Activated naive CD8-positive, alpha-beta T cell (primary cell): Measurements from ENCODE around the gene STYK1.
"Not testable (repeated sequence)": the region's sequence is repeated elsewhere in the genome, so short reads cannot be mapped to it uniquely, and the experiment has no call there.

Experiments used
- H3K27ac Mint-ChIP-seq: one replicate; pipeline ENCODE4 v1.8.0; 2021; ENCODE audit warnings: mixed read lengths
- H3K27me3 Mint-ChIP-seq: one replicate; pipeline ENCODE4 v1.8.0; 2021; ENCODE audit warnings: mixed read lengths
- H3K36me3 Mint-ChIP-seq: one replicate; pipeline ENCODE4 v1.8.0; 2021; ENCODE audit warnings: mixed read lengths
- H3K4me1 Mint-ChIP-seq: one replicate; pipeline ENCODE4 v1.8.0; 2021; ENCODE audit warnings: low read depth, mixed read lengths
- H3K4me3 Mint-ChIP-seq: one replicate; pipeline ENCODE4 v1.8.0; 2021; ENCODE audit warnings: mild to moderate bottlenecking, mixed read lengths
- H3K9me3 Mint-ChIP-seq: one replicate; pipeline ENCODE4 v1.8.0; 2021; ENCODE audit warnings: low read depth, mixed read lengths

The STYK1 gene

DNA sequence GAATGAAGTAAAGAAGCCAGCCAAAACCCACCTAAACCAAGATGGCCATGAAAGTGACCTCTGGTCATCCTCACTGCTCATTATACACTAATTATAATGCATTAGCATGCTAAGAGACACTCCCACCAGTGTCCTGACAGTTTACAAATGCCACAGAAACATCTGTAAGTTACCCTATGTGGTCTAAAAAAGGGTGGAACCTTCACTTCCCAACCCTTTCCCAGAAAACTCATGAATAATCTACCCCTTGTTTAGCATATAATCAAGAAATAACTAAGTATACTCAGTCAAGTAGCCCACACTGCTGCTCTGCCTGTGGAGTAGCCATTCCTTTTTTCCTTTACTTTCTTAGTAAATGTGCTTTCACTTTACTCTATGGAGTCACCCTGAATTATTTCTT, 19.8 kb downstream of the STYK1 start:
- Mint-ChIP-seq H3K4me1 (no peaks in the 10 kb centered on the region), H3K9me3 (no peaks in the 10 kb centered on the region), H3K27me3 (no peaks in the 10 kb centered on the region), H3K36me3 (peaks cover 4% of the 10 kb centered on the region), H3K4me3 (no peak overlapping the region), H3K27ac (no peak overlapping the region)

DNA sequence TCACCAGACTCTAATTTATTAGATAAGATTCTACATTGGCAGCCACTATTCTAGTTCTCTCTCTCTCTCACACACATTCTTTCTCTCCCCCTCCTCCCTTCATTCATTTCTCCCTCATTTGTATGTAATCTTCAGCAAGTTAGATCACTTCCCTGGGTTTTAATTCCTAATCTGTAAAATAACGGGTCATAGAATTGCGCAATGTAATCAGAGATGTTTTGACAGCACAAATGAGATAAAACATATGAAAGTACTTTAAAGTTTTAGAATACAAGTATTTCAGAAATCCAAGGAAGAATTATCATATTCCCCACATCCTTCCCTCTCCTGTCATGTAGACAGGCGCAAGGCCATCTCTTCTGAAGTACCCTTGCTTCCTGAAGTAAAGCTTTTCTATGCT, 21.7 kb downstream of the STYK1 start:
- Mint-ChIP-seq H3K36me3 (peaks cover 6% of the 10 kb centered on the region), H3K27me3 (no peaks in the 10 kb centered on the region), H3K4me3 (no peak overlapping the region), H3K9me3 (peaks cover 3% of the 10 kb centered on the region), H3K27ac (no peak overlapping the region), H3K4me1 (no peaks in the 10 kb centered on the region)

DNA sequence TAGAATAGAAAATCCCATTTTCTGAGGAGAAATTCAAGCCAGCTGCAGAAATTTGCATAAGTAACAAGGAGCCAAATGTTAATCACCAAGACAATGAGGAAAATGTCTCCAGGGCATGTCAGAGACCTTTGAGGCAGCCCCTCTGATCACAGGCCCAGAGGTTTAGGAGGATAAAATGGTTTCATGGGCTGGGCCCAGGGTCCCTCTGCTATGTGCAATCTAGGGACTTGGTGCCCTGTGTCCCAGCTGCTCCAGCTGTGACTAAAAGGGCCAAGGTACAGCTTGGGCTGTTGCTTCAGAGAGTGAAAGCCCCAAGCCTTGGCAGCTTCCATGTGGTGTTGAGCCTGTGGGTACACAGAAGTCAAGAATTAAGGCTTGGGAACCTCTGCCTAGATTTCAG, 27.3 kb downstream of the STYK1 start:
- H3K27ac Mint-ChIP-seq, H3K4me3 Mint-ChIP-seq, H3K27me3 Mint-ChIP-seq, H3K4me1 Mint-ChIP-seq: not testable (repeated sequence)
- peaks cover 23% of the 10 kb centered on the region for H3K9me3 Mint-ChIP-seq
- peaks cover 22% of the 10 kb centered on the region for H3K36me3 Mint-ChIP-seq

DNA sequence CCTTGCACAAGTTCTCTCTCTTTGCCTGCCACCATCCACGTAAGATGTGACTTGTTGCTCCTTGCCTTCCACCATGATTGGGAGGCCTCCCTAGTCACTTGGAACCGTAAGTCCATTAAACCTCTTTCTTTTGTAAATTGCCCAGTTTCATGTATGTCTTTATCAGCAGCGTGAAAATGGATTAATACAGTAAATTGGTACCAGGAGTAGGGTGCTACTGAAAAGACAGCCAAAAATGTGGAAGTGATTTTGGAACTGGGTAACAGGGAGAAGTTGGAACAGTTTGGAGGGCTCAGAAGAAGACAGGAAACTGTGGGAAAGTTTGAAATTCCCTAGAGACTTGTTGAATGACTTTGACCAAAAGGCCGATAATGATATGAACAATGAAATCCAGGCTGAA, 27.9 kb downstream of the STYK1 start:
- no peak overlapping the region for H3K4me3 Mint-ChIP-seq
- peaks cover 23% of the 10 kb centered on the region for H3K9me3 Mint-ChIP-seq
- H3K4me1 Mint-ChIP-seq = no peaks in the 10 kb centered on the region
- no peak overlapping the region for H3K27ac Mint-ChIP-seq
- H3K36me3 Mint-ChIP-seq = peaks cover 22% of the 10 kb centered on the region
- peaks cover 3% of the 10 kb centered on the region for H3K27me3 Mint-ChIP-seq

DNA sequence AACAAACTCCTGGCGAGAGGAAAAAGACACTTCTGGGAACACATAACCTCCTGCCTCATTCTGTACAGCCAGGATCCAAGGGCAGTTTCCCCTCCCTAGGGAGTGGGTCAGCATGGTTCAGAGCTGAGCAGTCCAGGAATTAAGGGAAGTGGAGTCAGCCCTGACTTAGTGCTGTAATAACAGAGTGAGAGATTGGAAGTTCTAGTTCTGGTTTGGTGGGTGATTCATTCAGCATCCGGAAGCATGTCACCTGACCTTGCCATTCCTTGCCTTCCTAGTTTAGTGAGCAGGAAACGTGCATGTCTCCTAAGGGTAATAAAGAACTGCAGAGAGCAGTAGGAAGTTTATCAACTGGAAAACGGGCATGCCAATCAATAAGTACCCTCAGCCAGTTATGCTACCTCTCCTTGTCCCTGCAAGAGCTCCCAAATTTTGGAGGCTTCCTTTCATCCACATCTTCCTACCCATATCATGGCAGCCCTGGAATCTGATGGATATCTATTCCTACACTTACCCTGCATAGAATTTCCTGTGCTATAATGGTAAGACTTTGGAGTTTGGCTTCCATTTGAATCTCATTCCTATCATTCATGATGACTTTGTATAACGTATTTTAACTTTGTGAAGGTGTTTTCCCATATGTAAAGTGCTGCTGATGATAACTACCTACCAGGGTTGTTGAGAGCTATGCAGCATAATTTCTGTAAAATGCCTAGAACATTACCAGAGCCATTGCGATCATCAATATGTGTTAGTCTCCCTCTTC, 31.9 kb downstream of the STYK1 start:
- peaks cover 20% of the 10 kb centered on the region for H3K36me3 Mint-ChIP-seq
- H3K4me1 Mint-ChIP-seq = no peaks in the 10 kb centered on the region
- H3K27ac Mint-ChIP-seq = no peak overlapping the region
- no peak overlapping the region for H3K4me3 Mint-ChIP-seq
- peaks cover 20% of the 10 kb centered on the region for H3K9me3 Mint-ChIP-seq
- H3K27me3 Mint-ChIP-seq = peaks cover 3% of the 10 kb centered on the region

DNA sequence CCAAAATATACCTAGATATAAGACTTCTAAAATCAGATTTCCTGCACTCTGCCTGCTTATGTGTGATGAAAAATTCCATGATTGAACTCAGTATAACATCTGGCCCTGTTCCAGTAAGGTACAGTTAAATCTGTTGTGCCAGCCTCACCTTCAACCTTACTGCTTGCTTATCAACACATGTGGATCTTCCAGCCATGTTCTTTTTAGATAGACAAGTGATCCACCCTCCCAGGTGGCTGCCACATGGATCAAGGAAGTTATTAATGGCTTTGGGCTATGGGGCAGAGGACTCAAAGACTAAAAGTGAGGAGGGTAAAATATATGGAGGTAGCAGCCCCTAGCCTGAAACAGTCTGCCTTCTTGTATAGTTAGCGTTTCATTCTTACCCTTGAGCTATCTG, 35.1 kb downstream of the STYK1 start:
- Mint-ChIP-seq H3K27ac (no peak overlapping the region), H3K4me3 (no peak overlapping the region), H3K27me3 (peaks cover 3% of the 10 kb centered on the region), H3K4me1 (no peaks in the 10 kb centered on the region), H3K36me3 (no peaks in the 10 kb centered on the region), H3K9me3 (no peaks in the 10 kb centered on the region)

DNA sequence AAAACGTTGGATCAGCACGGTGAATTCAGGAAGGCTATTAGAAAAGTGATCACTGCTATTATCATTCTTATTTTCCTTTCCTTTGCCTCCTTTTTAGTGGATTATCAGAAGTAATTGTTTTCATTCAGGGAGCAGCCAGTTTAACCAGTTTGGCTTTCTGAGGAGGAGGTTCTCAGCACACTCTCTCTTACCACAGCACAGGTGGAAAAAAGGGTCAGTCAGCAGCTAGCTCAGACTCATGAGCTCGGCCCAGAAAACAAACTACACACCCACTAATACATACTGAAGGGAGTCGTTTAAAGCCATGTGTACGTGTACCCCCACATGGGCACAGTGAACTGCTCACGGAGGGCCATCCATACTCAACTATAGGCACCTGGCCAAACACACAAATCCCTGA, 37.2 kb downstream of the STYK1 start:
- H3K36me3 Mint-ChIP-seq = no peaks in the 10 kb centered on the region
- H3K27me3 Mint-ChIP-seq = no peaks in the 10 kb centered on the region
- H3K4me1 Mint-ChIP-seq = no peaks in the 10 kb centered on the region
- no peak overlapping the region for H3K4me3 Mint-ChIP-seq
- no peak overlapping the region for H3K27ac Mint-ChIP-seq
- H3K9me3 Mint-ChIP-seq = no peaks in the 10 kb centered on the region

DNA sequence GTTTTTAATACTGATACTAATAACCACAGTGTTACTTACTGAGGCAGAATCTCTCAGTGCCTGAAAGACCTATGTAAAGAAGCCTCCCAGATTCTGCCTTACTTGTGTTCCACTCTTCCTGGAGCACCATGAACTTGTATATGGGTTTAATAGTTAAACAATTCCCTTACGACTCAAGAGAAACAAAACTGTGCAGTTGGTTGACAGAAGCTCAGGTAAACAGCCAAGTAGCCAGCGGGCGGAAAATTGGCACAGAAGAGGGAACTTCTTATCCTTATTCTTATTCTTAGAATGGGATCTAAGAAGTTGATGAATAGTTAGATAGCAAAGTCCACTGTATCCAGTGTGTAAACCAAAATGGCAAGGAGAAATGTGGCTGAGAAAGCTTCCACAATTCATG, 37.7 kb downstream of the STYK1 start:
- Mint-ChIP-seq H3K4me3 (no peak overlapping the region), H3K27me3 (no peaks in the 10 kb centered on the region), H3K27ac (no peak overlapping the region), H3K9me3 (no peaks in the 10 kb centered on the region), H3K4me1 (no peaks in the 10 kb centered on the region), H3K36me3 (no peaks in the 10 kb centered on the region)

DNA sequence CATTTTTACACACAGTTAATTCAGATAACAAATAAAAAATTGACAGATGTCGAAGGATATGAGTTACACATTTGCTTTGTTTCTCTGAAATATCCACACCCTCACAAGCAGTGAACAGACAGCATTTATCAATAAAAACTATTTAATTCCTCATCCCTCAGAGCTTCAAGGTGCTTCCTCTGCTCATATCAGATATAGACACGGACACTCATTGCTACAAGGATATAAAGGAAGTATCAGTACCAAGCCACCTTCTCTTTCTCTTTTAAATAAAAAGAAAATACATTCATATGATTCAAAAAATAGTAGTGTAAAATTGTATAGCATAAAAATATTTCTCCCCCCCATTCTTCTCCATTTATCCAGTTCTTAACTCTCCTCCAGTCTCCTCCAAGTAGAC, 38.5 kb downstream of the STYK1 start:
- no peak overlapping the region for H3K4me3 Mint-ChIP-seq
- H3K27ac Mint-ChIP-seq = no peak overlapping the region
- no peaks in the 10 kb centered on the region for H3K27me3 Mint-ChIP-seq

DNA sequence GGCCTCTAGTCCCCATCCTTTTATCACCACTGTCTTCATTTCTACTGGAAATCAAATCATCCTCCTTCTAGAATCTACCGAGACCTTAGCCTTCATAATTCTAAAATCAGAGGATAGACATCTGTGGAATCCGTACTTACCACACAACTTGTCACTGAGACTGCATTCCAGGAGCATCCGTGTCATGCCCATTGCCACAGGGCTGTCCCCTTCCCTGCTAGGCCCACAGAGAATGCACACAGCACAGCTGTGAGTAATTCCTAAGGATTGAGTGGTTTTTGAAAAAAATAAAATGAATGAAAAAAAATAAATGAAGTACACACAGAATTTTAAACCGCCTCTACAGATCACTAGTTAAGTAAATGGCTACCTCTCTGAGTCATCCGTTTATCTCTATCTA, 39.4 kb downstream of the STYK1 start:
- no peak overlapping the region for H3K4me3 Mint-ChIP-seq
- H3K36me3 Mint-ChIP-seq = no peaks in the 10 kb centered on the region
- H3K27ac Mint-ChIP-seq = no peak overlapping the region
- H3K27me3 Mint-ChIP-seq = no peaks in the 10 kb centered on the region
- H3K9me3 Mint-ChIP-seq = no peaks in the 10 kb centered on the region
- H3K4me1 Mint-ChIP-seq = no peaks in the 10 kb centered on the region

More for the DNA sequence above, 38.5 kb downstream of the STYK1 start:
- Mint-ChIP-seq H3K4me1 (no peaks in the 10 kb centered on the region), H3K9me3 (no peaks in the 10 kb centered on the region), H3K36me3 (no peaks in the 10 kb centered on the region)

DNA sequence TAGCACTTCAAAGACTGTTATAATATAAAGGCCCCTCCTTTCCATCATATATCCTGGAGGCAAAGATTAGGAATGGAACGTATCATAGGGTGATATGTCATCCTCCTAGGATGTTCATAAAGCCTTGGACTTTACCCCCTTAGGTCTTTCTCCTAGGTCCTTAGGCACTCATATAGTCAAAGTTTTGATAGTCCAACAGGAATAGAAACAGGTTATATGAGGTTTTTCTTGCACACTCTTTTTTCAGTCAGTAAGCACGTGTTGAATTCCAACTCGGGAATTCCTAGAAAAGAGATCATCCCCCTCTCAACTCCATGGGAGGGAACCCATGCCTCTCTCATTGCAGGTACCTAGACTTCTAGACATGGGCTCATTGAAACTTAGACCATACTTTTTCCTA, 40.3 kb downstream of the STYK1 start:
- no peaks in the 10 kb centered on the region for H3K4me1 Mint-ChIP-seq
- no peaks in the 10 kb centered on the region for H3K36me3 Mint-ChIP-seq
- H3K27ac Mint-ChIP-seq = no peak overlapping the region
- no peaks in the 10 kb centered on the region for H3K9me3 Mint-ChIP-seq
- no peaks in the 10 kb centered on the region for H3K27me3 Mint-ChIP-seq
- H3K4me3 Mint-ChIP-seq = no peak overlapping the region

DNA sequence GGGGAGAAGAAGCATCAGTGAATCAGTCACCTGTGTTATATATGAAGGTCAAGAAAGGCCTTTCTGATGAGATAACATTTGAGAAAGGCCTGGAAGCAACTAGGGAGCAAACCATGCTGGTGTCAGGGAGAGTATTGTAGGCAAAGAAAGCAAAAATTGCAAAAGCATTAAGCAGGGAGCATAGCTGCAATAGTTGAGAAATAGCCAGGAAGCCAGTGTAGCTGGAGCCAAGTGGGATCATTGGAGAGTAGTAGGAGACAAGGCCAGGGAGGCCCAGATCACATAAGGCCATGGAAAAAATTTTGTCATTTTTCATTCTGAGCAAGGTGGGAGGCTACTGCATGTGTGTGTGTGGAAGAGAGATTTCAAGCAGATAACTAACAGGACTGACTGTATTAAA, 41.6 kb downstream of the STYK1 start:
- no peaks in the 10 kb centered on the region for H3K27me3 Mint-ChIP-seq
- no peak overlapping the region for H3K27ac Mint-ChIP-seq
- no peaks in the 10 kb centered on the region for H3K9me3 Mint-ChIP-seq
- no peak overlapping the region for H3K4me3 Mint-ChIP-seq
- H3K4me1 Mint-ChIP-seq = no peaks in the 10 kb centered on the region
- no peaks in the 10 kb centered on the region for H3K36me3 Mint-ChIP-seq

DNA sequence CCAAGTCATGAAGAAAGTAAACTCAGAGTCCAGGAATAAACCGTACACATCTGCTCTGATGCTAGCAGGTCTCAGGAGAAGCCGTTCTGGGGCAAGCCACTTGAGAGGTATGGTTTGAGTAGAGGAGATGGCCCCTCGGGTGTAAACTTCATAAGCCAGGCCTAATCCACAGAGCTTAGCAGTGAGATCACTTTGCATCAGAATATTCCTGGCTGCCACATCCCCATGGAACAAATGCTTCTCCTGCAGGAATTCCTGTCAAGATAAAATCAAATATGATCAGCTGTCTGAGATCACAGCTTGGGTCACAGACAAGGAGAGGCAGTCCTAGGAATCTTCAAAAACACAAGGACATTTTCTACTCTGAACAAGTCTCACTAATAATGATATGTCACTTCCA, 49.2 kb downstream of the STYK1 start:
- Mint-ChIP-seq H3K36me3 (no peaks in the 10 kb centered on the region), H3K4me1 (no peaks in the 10 kb centered on the region), H3K9me3 (no peaks in the 10 kb centered on the region), H3K4me3 (no peak overlapping the region), H3K27me3 (no peaks in the 10 kb centered on the region), H3K27ac (no peak overlapping the region)

DNA sequence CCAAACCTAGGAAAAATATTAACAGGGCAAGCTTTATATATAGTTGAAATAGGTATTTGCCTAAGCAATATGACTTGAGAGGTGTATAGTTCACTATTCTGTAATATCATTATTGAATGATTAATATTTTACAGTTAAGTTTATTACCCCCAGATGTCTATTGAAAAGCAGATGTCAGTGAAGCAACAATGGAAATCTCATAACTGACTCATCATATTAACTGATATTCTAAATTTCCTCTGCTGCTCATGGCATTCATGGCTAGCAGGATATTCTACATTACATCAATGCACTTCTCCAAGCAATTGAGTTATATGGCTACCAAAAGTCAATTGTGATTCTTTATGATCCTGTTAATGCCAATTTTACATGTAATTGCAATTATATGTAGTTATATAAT, 50.7 kb downstream of the STYK1 start:
- Mint-ChIP-seq H3K36me3 (no peaks in the 10 kb centered on the region), H3K9me3 (no peaks in the 10 kb centered on the region), H3K27ac (no peak overlapping the region), H3K4me3 (no peak overlapping the region), H3K4me1 (no peaks in the 10 kb centered on the region), H3K27me3 (no peaks in the 10 kb centered on the region)

DNA sequence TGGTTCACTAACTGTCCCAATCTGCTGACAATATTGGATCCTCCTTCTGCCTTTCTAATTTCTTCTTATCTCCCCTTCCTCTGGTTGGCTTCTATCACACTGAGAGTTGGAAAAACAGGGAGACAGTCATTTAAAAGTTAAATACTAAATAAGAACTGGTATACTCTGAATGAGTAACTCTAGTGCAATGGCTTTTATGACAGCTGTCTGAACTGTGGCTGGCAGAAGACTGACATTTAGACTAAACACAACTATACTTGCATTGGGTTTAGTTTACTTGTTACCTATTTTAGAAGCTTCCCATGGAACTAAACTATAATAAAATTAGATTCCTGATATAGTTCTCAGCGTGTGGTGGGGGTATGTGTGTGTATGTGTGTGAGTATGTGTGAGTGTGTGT, 52.6 kb downstream of the STYK1 start:
- Mint-ChIP-seq H3K27ac (no peak overlapping the region), H3K4me3 (no peak overlapping the region), H3K9me3 (no peaks in the 10 kb centered on the region), H3K4me1 (no peaks in the 10 kb centered on the region), H3K27me3 (no peaks in the 10 kb centered on the region), H3K36me3 (no peaks in the 10 kb centered on the region)

DNA sequence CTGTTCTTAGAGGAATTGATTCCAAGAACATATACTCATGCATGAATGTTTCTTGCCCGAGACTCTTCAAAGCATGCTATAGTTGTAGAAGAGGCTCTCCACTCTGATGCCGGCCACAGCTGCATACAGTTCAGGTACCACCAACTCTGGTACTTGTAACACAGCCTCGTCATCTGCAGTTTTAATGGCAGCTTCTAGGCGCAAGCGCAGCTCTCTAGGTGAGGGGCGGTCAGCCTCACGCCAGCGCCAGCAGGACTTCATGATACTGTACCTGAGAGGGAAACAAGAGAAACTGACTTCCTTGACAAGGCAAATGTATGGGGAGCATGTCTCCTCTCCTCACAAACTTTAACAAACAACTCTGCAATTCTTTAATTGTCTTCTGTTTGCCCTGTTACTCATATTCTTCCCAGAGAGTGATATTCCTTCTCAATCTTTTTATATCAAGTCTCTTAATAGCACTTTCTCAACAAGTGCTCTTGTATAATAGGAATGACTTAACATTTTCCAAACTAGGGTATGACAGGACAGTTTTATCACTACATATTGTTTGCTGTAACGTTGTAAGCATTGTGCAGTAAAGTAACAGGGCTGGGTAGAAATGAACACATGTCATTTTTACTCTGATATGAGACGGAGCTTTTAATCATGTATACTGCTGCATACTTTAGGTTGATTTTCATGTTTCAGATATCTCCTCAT, 53.6 kb downstream of the STYK1 start:
- no peak overlapping the region for H3K4me3 Mint-ChIP-seq
- H3K9me3 Mint-ChIP-seq = no peaks in the 10 kb centered on the region
- no peaks in the 10 kb centered on the region for H3K27me3 Mint-ChIP-seq

More for the DNA sequence above, 53.6 kb downstream of the STYK1 start:
- Mint-ChIP-seq H3K27ac (no peak overlapping the region), H3K36me3 (no peaks in the 10 kb centered on the region), H3K4me1 (no peaks in the 10 kb centered on the region)
